NCI-H2196 treated with DMSO at 0.1 percent for 48 hours (cell line): ENCODE data around the gene MTA1.

ENCODE experiments used
- DNase-seq: peaks from one replicate; lab custom pipeline; 2025; ENCODE audit not compliant: unreplicated experiment; lab: John Stamatoyannopoulos, UW

Gene MTA1

DNA sequence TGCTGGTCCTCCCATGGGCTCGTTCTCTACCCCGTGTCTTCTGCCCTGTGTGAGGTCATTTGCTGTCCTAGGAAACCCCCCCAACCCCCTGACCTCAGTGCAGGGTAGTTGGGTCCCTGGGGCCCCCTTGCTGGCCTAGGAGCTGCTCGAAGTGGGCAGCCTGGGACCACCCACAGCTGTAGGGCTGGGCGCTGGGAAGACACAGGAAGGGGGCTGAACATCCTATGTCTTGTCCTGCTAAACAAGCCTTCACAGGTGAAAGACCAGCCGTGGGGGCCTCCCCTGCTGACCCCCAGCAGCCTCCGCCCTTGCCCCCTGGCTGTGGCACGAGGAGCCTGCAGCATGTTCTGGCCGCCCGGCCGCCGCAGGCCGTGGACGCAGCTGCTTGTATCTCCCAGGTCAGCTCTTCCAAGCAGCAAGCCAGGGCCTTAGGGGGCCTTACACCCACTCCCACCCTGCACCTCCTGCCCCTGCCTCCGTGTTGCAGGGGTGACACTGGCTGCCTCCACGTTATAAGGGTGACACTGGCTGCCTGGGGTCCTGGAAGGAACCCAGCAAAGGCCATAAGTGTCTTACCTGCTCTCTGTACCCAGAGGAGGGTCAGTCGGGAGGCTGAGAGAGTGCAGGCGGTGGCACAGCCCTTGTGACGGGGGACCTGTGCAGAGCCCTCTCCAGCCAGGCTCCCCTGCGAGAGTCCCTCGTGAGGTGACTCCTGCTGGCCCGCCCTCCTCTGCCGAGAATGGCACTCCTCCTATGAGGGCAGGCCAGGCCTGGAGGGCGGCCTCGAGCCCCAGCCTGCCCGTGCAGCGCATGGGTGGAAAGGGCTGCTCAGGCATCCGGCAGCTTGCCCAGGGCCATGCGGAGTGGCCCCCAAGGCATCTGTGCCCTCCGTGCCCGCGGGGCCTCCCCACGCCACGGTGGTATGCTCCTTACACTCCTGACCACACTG is 32.8 kb upstream of the MTA1 start:
- DNase-seq: no peak

DNA sequence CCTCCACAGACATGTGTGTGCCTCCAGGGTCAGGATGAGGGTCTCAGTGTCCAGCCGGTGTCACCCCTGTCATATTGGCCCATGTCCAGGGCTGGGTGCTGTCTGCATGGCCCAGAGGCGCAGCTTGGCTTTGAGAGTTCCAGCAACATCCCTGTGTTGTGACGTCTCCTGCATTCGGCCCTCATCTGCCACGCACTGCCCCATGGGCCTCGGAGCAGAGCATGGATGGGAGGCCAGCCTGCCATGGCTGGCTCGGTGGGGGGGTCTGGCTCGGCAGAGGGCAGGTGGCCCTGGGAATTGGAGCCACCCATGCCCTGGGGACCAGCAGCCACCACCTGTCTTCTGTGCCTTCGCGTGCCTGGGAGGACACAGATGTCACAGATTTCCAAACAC is 32.1 kb upstream of the MTA1 start:
- no peak for DNase-seq

DNA sequence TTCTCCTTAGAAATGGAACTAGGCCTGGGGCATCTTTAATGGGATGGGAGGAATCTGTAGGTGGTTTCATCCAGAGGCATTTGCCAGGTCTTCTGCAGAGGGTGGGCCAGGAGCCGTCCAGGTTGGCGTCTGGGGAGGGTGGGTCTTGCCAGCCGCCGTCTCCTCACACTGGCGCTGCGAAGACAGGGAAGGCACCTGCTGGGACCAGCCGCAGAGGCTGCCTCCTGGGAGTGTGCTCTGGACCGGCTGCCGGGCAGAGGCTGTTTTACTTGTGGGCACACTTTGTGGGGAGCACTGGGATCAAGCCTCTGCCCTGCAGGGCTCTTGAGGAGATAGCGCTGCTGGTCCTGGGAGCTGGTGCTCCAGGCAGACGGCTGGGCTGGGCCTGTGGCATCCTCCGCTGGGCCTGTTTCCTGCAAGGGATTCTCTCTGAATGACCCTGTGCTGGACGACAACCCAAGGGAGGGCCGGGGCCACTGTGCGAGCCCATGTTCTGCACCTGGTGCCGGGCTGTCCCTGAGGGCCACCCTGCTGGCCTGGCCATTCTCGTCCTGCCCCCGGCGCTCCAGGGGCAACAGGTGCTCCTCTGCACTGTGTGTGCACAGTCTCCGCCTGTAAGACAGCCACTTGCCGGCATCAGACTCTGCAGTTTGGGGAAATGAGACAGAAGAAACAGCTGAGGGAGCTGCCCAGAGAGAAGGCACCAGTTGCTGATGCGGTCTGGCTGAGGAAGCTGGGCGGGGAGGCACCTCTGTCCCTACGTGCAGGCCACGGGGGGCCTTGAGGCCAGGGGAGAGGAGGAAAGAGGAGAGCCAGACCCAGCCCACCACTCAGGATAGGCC is 31.3 kb upstream of the MTA1 start:
- no peak for DNase-seq

DNA sequence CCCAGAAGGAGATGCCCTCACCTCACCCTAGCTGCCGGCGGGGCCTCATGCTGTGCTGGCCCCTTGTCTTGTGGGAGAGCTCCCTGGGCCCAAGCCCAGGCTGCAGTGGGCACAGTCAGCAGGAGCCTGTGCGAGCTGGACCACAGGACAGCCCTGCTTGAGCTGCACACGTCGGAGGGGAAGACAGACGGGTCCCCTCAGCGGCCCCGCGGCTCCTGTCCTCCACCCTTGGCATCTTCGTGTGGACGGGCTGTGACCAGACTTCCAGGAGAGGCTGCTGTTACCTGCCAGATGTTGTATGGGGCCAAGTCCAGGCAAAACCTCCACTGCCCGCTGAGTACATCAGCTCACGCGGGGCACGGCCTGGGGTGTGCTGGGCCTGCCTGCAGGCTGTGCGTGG is 30.7 kb upstream of the MTA1 start:
- no peak for DNase-seq

- DNase-seq: no peak
Measured at GRCh38 chr14:105389534-105389933, 30.1 kb upstream of the MTA1 start.

DNA sequence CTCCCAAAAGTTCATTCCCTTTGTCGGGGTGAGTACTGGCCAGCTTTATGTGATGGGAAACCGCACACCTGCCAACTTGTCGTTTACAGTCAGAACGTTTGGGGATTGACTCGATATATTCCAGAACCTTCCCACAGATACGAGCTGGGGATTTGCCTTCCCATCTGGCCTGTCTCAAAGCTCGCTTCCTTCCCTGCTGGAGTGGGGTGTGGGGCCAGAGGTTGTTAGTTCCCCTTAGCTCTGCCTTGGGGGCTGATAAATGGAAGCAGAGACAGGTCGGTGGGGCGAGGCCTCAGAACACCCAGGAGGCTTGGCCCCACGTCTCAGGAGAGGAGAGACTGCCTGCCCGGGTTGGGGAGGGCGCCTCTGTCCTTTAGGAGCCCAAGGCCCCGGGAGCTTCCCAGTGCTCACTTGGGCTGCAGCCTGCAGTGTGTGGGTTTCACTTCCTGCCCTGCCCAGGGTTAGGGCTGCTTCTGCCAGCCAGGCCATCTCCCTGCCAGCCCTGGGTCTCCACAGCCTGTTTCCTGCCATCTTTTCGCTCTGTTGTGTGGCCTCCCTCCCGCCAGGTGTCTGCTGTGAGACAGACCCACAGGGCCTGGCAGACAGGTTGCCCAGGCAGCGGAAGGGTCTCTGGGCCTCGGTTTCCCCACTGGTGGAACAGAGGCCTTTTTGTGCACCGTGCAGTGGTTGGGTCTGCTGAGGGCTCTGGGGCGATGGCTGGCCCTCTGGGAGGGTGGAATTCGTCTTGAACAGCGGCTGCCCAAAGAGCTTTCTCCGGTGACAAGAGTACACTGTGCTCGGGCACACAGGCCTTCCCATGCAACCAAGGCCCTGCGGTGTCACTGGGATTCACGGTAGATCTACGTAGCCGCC is 29.4 kb upstream of the MTA1 start:
- DNase-seq: no peak

DNA sequence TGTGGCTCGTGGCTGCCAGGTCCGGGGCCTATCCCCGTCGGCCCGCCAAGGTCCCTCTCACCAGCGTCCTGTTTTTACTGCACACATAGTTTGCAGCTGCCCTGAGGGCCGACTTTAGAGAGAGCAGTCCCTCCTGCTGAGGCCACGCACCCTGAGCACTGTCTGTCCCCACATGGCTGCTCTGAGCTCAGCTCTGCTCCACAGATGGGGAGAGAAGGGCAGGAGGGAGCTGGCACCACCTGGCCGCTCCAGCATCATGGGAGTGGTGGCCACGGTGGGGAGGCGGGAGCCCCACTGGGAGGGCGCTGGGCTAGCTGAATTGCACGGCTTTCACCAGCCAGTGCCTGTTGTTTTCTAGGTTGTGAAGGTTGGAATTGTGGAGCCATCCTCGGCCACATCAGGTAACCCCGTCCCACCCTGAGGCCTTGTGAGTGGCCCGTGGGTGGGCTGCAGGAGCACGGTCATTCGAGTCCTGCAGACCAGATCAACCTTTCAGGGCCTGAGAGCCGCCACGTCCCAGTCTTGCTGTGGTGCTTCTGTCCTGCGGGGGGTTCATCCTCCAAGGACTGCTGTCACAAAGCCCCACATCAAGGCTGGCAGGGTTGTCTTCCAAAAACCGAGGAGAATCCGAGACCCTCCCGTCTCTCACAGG is 28.7 kb upstream of the MTA1 start:
- no peak for DNase-seq

DNA sequence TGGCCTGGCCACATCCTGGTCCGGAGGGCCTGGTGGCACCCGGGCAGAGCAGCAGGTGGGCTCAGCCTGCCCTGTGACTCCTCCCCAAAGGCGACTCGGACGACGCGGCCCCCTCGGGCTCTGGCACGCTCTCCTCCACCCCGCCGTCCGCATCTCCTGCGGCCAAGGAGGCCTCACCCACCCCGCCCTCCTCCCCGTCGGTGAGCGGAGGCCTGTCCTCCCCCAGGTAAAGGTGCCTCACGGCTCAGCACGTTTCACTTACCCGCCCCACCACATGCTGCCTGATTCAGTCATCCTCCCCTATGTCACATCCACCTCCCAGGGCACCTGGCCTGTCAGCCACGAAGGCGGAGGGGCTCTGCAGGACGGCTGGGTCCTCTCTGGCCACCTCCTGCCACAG is 28.1 kb upstream of the MTA1 start:
- no peak for DNase-seq

DNA sequence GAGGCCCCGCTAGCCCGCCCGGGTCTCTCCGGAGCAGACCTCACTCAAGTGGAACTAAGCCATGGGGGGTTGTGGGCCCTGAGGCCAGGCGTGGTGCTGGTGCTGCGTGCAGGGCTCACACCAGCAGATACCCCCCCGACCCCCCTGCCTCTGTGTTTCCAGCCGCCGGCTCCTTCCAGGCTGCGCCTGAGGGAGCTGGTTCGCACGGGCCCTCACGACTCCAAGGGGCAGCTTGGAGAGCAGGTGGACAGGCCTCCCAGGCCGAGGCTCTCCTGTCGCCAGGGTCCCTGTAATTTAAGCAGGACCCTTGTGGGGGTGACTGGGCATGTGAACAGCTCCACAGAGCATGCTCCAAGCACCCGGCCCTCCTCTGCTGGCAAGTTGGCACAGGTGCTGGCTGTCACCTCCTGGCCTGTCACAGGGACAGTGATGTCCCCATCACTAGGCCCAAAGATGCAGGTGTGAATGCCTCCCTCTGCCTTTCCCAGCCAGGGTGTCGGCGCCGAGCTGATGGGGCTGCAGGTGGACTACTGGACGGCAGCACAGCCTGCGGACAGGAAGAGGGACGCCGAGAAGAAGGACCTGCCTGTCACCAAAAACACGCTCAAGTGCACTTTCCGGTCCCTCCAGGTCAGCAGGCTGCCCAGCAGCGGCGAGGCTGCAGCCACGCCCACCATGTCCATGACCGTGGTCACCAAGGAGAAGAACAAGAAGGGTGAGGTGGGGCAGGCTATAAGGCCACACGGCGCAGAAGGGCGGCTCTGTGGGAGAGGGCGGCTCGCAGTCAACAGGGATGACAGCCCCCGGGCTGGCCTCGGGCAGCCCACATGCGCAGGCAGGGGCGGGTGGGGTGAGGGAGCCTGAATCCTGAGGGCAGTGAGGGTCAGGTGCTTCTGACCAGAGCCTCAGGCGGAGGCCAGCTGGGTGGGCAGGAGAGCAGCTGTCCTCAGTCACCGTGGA is 27.2 kb upstream of the MTA1 start:
- DNase-seq: no peak

- no peak for DNase-seq
Measured at GRCh38 chr14:105393151-105393550, 26.5 kb upstream of the MTA1 start.

- no peak for DNase-seq
Measured at GRCh38 chr14:105394714-105395537, 24.7 kb upstream of the MTA1 start.

DNA sequence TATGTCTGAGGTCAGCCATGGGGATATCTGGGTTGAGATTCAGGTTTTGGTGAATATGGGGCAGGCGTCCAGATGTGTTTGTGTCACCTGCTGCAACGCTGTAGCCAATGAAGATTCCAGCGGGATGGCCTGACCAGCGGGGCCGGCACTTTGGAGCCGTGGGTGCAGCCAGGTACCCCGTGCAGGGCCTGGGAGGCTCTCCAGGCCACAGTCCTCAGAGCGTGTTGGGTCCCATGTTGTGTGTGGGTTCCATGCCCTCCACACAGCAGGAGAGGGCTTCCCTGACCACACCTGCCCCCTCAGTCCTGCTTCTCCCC is 24.1 kb upstream of the MTA1 start:
- DNase-seq: no peak

DNA sequence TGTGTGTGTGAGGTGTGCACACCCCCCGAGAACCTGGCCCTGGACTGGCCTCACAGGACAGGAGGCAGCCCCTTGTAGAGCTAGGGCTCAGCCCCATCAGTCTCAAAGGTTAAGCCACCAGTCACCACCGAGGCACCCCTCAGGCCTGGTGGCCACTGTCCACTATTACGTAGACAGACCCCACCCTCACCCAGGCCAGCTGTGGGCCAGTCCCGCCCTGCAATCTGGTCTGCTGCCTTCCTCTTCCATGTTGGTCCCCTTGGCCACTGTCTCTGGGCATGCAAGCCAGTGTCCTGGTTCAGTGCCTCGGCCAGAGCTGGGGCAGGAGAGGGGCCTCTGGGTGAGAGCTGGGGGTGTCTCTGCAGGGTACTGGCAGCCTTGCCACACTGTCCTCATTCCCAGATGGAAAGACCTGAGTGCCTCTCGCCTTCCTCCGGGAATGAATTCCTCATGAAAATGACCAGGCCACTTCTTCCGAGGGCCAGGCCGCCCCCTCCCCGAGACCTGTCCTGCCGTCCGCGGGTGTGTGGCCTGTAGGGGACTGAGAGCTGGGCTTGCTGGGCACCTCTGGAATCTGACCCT is 22.2 kb upstream of the MTA1 start:
- DNase-seq: no peak

- peak; percentile 24 for DNase-seq
Measured at GRCh38 chr14:105398044-105398725, 21.4 kb upstream of the MTA1 start, which contains the start of gene TEX22. Gene TEX22, plus strand, starts transcription at chr14:105398538. Its CDS starts 803 bp downstream, at chr14:105399341.

DNA sequence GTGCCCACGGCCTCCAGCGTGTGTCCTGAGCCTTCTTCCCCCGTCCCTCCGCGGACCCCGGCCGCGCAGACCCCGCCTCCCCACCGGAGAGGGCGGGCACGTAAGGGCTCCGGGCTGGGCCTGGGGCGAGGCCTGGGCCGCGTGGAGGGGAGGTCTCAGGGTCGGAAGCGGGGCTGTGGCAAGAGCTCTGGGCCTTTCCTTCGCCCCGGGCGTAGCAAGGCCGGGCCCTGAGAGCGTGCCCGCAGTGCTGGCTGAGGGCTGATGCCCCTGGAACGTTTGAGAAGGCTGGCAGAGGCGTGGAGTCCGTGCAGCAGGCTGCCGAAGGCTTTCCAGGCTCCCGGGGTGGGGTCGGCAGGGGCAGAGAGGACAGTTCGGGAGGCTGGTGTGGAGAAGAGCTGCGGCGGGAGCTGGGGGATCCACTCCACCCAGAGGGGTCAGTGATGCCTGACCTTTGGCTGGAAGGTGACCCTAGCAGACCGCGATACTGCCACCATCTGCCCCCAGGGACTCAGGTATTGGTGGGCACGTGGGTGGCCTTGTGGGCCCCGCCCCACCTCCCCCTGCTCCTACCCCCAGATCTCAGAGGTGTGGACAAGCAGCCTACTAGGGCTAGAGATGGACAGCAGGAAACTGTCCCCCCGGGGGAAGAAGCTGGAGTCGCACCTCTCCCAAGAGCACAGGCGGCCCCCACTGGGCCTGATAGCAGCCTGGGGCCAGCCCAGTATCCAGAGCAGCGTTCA is 20.7 kb upstream of the MTA1 start:
- DNase-seq: no peak

DNA sequence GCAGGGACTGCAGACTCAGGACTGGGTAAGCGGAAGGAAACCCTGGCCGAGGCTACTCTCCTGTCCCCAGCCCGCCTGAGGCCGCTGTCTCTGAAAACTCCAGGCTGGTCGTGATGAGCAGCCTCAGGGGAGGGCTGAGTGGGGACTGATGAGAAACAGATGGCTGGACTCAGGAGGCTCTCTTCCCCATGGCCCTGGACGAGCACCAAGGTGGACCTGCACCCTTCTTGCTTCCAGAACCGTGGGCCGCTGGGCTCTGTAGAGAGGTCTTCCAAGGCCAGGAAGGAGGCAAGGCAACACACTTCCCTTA is 20.2 kb upstream of the MTA1 start:
- no peak for DNase-seq

GRCh38 chr14:105400016-105400415 is 19.6 kb upstream of the MTA1 start:
- no peak for DNase-seq
